Upper lobe of left lung (tissue), 4 donors: ENCODE results near the gene TLDC2.

Experiments used
- POLR2A ChIP-seq, 4 donors: fragments of 450-650 bp; IDR thresholded peaks; one replicate each; pipeline ENCODE4 v1.5.1; 2016 to 2017; ENCODE audit warnings: antibody characterized with exemption in 4 of 4, mild to moderate bottlenecking in 2 of 4
- POLR2AphosphoS5 ChIP-seq, 2 donors: sonication (generic); formaldehyde crosslinking; IDR thresholded peaks; one replicate each; pipeline ENCODE4 v1.5.1; 2017; ENCODE audit warnings: antibody characterized with exemption in 2 of 2
- TF ChIP-seq, protein P1 (sequence below), 6 experiments: fragments of 450-650 bp in 4 of 6; fragments of 200-600 bp in 2 of 6; sonication (generic) in 2 of 6; IDR thresholded peaks; one replicate each; pipeline ENCODE4 v1.5.1; 2016 to 2019; ENCODE audit warnings: antibody characterized with exemption in 6 of 6

DNA sequence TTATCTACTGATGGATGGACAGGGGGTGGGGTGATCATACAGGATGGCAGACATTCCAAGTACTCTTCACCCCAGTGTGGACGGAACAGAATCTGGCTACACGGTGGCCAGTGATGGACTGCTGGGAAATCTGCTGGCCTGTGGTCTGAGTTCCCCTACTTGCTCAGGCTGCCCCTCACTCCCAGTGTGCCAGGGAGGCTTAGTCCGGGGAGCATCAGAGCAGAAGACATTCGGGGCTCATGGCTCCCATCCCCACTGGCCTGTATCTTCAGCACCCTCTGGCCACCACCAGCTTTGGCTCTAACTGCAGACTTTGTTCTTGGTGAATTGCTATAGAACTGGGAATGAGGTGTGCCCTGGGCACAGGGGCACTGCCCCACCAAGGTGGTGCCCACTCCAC lies 15.3 kb downstream of the TLDC2 start:
- TF ChIP-seq, protein P1, sequence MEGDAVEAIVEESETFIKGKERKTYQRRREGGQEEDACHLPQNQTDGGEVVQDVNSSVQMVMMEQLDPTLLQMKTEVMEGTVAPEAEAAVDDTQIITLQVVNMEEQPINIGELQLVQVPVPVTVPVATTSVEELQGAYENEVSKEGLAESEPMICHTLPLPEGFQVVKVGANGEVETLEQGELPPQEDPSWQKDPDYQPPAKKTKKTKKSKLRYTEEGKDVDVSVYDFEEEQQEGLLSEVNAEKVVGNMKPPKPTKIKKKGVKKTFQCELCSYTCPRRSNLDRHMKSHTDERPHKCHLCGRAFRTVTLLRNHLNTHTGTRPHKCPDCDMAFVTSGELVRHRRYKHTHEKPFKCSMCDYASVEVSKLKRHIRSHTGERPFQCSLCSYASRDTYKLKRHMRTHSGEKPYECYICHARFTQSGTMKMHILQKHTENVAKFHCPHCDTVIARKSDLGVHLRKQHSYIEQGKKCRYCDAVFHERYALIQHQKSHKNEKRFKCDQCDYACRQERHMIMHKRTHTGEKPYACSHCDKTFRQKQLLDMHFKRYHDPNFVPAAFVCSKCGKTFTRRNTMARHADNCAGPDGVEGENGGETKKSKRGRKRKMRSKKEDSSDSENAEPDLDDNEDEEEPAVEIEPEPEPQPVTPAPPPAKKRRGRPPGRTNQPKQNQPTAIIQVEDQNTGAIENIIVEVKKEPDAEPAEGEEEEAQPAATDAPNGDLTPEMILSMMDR (IDR thresholded peaks at IDR 0.05) = no peak
- TF ChIP-seq POLR2AphosphoS5 (IDR thresholded peaks at IDR 0.05) = no peak
- TF ChIP-seq POLR2A (IDR thresholded peaks at IDR 0.05) = no peak
